B cell (primary cell): ENCODE data around the gene ACAT1. TPM values are rescaled to one million over a fixed set of nuclear protein-coding genes. Genes with fewer than 3 reads are reported as not detected.

Experiments used
- ATAC-seq: fragments of 200-7000 bp; cut with Tn5 transposase; one replicate; pipeline ENCODE4 v1.10.0; 2021; ENCODE audit warnings: low read depth, mild to moderate bottlenecking, moderate number of reproducible peaks, moderate library complexity
- CTCF ChIA-PET: fragments of 350-600 bp; sonication (Branson Sonifier 250); formaldehyde crosslinking; loops from one replicate; lab custom pipeline; 2021; ENCODE audit warnings: antibody characterized with exemption, inconsistent platforms; lab: Charles Lee
- POLR2A ChIA-PET: fragments of 350-600 bp; sonication (Branson Sonifier 250); formaldehyde crosslinking; loops from one replicate; lab custom pipeline; 2021; ENCODE audit warnings: antibody characterized with exemption; lab: Charles Lee
- DNase-seq: peaks from one replicate; pipeline ENCODE4 v3.0.0; 2013
- H2AFZ ChIP-seq: 2 replicates; pipeline ENCODE4 v1.6.1; 2012; ENCODE audit warnings: mild to moderate bottlenecking, low read depth, low read length; ENCODE audit not compliant: insufficient read depth, poor library complexity, severe bottlenecking
- H3K27ac ChIP-seq, 2 donors: 1 replicate in 1 of 2; 2 replicates in 1 of 2; pipeline ENCODE4 v1.5.1; 2012 to 2013; ENCODE audit warnings: low read length in 2 of 2, mild to moderate bottlenecking in 2 of 2, moderate library complexity in 1 of 2
- H3K27me3 ChIP-seq, 4 experiments: fragments of 200-600 bp in 1 of 4; sonication (generic) in 1 of 4; replicated peaks in 1 of 4; 1 replicate in 2 of 4; 2 replicates in 2 of 4; pipeline versions ENCODE4 v1.6.1 to v1.7.0; 2013 to 2016; ENCODE audit warnings: low read length in 3 of 4, mild to moderate bottlenecking in 2 of 4, mixed read lengths in 1 of 4, moderate library complexity in 1 of 4; ENCODE audit not compliant: insufficient read depth in 4 of 4, control insufficient read depth in 3 of 4; ENCODE audit errors: control extremely low read depth in 1 of 4
- H3K36me3 ChIP-seq, 2 experiments: replicated peaks in 1 of 2; 1 replicate in 1 of 2; 2 replicates in 1 of 2; pipeline versions ENCODE4 v1.6.1 to v1.7.1; 2013; ENCODE audit warnings: low read length in 1 of 2; ENCODE audit not compliant: insufficient read depth in 2 of 2, control insufficient read depth in 1 of 2; ENCODE audit errors: control extremely low read depth in 1 of 2, extremely low read depth in 1 of 2
- H3K4me1 ChIP-seq, 2 donors: fragments of 200-600 bp in 1 of 2; sonication (generic) in 1 of 2; 1 replicate in 1 of 2; 2 replicates in 1 of 2; pipeline versions ENCODE4 v1.5.1 to v1.6.1; 2013 to 2017; ENCODE audit warnings: low read length in 2 of 2; ENCODE audit not compliant: control insufficient read depth in 2 of 2, insufficient read depth in 2 of 2
- H3K4me2 ChIP-seq: replicated peaks from 2 replicates; pipeline ENCODE3; 2012; ENCODE audit warnings: mild to moderate bottlenecking, low read depth, low read length; ENCODE audit not compliant: poor library complexity, severe bottlenecking
- H3K4me3 ChIP-seq, 5 experiments: fragments of 200-600 bp in 1 of 5; sonication (generic) in 1 of 5; 1 replicate in 3 of 5; 2 replicates in 2 of 5; pipeline versions ENCODE4 v1.5.1 to v1.7.0; 2011 to 2016; ENCODE audit warnings: low read length in 4 of 5, mild to moderate bottlenecking in 4 of 5, low read depth in 2 of 5, control low read depth in 1 of 5, moderate library complexity in 1 of 5; ENCODE audit not compliant: insufficient read depth in 1 of 5; ENCODE audit errors: control extremely low read depth in 1 of 5, extremely low read depth in 1 of 5
- H3K79me2 ChIP-seq: fragments of 200-600 bp; sonication (generic); one replicate; pipeline ENCODE4 v1.6.0; 2016; ENCODE audit warnings: low read length; ENCODE audit not compliant: control insufficient read depth, insufficient read depth
- H3K9ac ChIP-seq: fragments of 200-600 bp; sonication (generic); 2 replicates; pipeline ENCODE4 v1.6.1; 2017; ENCODE audit warnings: mild to moderate bottlenecking, low read length, moderate library complexity
- H3K9me3 ChIP-seq, 3 donors: one replicate each; pipeline versions ENCODE4 v1.6.1 to v1.7.1; 2013; ENCODE audit warnings: low read length in 2 of 3; ENCODE audit not compliant: control insufficient read depth in 2 of 3, insufficient read depth in 1 of 3; ENCODE audit errors: control extremely low read depth in 1 of 3
- H4K20me1 ChIP-seq: 2 replicates; pipeline ENCODE4 v1.6.0; 2012; ENCODE audit warnings: mild to moderate bottlenecking, low read length; ENCODE audit not compliant: insufficient read depth, control insufficient read depth, poor library complexity, severe bottlenecking
- H3K27ac Mint-ChIP-seq: one replicate; pipeline ENCODE4 v1.8.0; 2021; ENCODE audit warnings: mixed read lengths
- H3K27me3 Mint-ChIP-seq: one replicate; pipeline ENCODE4 v1.8.0; 2021; ENCODE audit warnings: mixed read lengths
- H3K4me1 Mint-ChIP-seq: one replicate; pipeline ENCODE4 v1.8.0; 2021; ENCODE audit warnings: mixed read lengths
- H3K4me3 Mint-ChIP-seq: one replicate; pipeline ENCODE4 v1.8.0; 2021; ENCODE audit warnings: mixed read lengths
- H3K9me3 Mint-ChIP-seq: one replicate; pipeline ENCODE4 v1.8.0; 2022; ENCODE audit warnings: mixed read lengths; ENCODE audit not compliant: insufficient read depth
- EZH2 ChIP-seq: IDR thresholded peaks from 2 replicates; pipeline ENCODE4 v1.6.1; 2012; ENCODE audit warnings: borderline replicate concordance, low read depth, mild to moderate bottlenecking, moderate library complexity, low read length; ENCODE audit not compliant: insufficient read depth, poor library complexity, severe bottlenecking
- WGBS: methylation state at CpG from one replicate; pipeline ENCODE4 v1.1.5; 2013; ENCODE audit warnings: missing lambda C conversion rate; ENCODE audit not compliant: insufficient coverage; 5-methylcytosine and 5-hydroxymethylcytosine counted together
- intact Hi-C: fragments of 100-400 bp; cut with micrococcal nuclease; formaldehyde crosslinking; loops from one replicate; pipeline ENCODE4 v1.10.0; 2022
- polyA plus RNA-seq: library from polyadenylated mRNA; depleted of rRNA; stranded (reverse); fragments of >200 nt; gene quantifications from 2 replicates; pipeline ENCODE4 v1.2.3, GENCODE V29; 2012
- total RNA-seq, 2 donors: library from RNA; stranded (reverse); fragments of 120-200 nt in 1 of 2; gene quantifications; 1 replicate in 1 of 2; 2 replicates in 1 of 2; pipeline versions ENCODE4 v1.2.3 to v1.2.4, GENCODE V29; 2013 to 2022
- TF ChIP-seq, protein P1 (sequence below): fragments of 200-600 bp; IDR thresholded peaks from one replicate; pipeline ENCODE4 v1.8.0; 2022; ENCODE audit warnings: antibody characterized with exemption, mild to moderate bottlenecking

Gene ACAT1
- total and polyA plus RNA-seq, 2 donors (not counting 1 experiment from before 2014, with no cell fraction given) = 7.5 to 32.9 TPM

DNA sequence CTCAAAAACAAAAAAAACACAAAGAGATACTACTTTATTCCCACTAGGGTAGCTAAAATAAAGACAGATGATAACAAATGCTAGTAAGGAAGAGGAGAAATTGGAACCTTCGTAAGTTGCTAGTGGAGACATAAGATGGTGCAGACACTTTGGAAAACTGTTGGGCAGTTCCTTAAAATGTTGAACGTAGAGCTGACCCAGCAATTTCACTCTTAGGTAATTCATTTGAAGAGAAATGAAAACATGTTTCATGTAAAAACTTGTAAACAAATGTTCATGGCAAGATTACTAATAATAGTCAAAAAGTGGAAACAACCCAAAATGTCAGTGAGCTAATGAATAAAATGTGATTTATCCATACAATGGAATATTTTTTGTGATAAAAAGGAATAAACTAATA, 29.2 kb upstream of the ACAT1 start:
- Histone ChIP-seq H2AFZ (no peak overlapping the region), H3K4me1 (no peaks in the 10 kb centered on the region), H3K79me2 (no peaks in the 10 kb centered on the region), H3K27me3 (no peaks in the 10 kb centered on the region), H3K36me3 (peaks cover 2 to 44% of the 10 kb centered on the region in 2 experiments), H3K4me3 (no peak overlapping the region), H3K9me3 (no peaks in the 10 kb centered on the region), H3K4me2 (no peak overlapping the region), H3K9ac (no peak overlapping the region), H3K27ac (no peak overlapping the region), H4K20me1 (no peaks in the 10 kb centered on the region)
- DNase-seq = no peak
- WGBS = 50% methylated on average over 2 of the region's 2 CpGs
- Mint-ChIP-seq H3K9me3 (no peaks in the 10 kb centered on the region), H3K4me3 (no peak overlapping the region), H3K27me3 (no peaks in the 10 kb centered on the region), H3K27ac (no peak overlapping the region), H3K4me1 (no peaks in the 10 kb centered on the region)
- ChIA-PET POLR2A (no interaction called here), CTCF (no interaction called here)
- ATAC-seq = no peak
- no peak for TF ChIP-seq EZH2
- TF ChIP-seq, protein P1, sequence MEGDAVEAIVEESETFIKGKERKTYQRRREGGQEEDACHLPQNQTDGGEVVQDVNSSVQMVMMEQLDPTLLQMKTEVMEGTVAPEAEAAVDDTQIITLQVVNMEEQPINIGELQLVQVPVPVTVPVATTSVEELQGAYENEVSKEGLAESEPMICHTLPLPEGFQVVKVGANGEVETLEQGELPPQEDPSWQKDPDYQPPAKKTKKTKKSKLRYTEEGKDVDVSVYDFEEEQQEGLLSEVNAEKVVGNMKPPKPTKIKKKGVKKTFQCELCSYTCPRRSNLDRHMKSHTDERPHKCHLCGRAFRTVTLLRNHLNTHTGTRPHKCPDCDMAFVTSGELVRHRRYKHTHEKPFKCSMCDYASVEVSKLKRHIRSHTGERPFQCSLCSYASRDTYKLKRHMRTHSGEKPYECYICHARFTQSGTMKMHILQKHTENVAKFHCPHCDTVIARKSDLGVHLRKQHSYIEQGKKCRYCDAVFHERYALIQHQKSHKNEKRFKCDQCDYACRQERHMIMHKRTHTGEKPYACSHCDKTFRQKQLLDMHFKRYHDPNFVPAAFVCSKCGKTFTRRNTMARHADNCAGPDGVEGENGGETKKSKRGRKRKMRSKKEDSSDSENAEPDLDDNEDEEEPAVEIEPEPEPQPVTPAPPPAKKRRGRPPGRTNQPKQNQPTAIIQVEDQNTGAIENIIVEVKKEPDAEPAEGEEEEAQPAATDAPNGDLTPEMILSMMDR = no peak
- intact Hi-C loops = no loop called here

DNA sequence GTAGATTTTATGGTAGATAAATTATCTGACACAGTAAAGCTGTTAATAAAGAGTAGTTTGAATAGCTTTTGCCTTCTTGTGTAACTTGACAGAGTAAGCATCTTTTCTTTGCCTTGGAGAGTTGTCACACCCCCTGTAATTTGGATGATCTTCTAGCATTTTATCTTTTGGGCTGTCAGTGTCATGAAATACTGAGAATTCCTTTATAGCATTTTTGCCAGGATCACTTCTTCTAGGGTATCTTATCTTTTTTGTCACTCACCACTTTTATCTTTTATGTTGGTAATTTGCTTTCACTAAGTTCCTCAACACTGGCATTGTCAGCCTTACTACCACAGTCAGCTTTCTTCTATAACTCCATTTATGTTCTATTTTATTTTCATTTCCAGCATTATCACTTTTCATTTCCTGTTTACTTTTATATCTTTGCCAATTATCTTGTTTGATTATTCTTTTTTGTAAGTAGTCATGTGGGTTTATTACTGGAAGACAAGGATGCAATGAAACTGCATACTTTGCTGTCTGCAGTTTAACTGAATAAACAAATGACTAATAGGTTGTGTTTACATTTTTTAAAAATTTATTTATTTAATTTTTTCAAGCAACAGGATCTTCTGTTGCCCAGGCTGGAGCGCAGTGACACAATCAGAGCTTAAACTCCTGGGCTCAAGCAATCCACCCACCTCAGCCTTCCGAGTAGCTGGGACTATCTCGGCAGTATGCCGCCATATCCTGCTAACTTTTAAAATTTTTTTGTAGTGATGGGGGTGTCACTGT, 28.1 kb upstream of the ACAT1 start:
- H3K27ac ChIP-seq = no peak overlapping the region
- H3K4me1 ChIP-seq = no peaks in the 10 kb centered on the region
- DNase-seq = no peak
- no peak overlapping the region for H3K9ac ChIP-seq
- H3K79me2 ChIP-seq = no peaks in the 10 kb centered on the region
- TF ChIP-seq, protein P1 = no peak
- ChIA-PET CTCF (interaction anchor here (0.6 to 0.9 kb wide), 2 partner anchors 24 to 84 kb away, joined by 3 read pairs; partner anchors contain the start of gene CUL5), POLR2A (no interaction called here)
- Mint-ChIP-seq H3K9me3 (no peaks in the 10 kb centered on the region), H3K27ac (no peak overlapping the region), H3K27me3 (no peaks in the 10 kb centered on the region), H3K4me3 (no peak overlapping the region), H3K4me1 (no peaks in the 10 kb centered on the region)
- H3K9me3 ChIP-seq = no peaks in the 10 kb centered on the region
- no CpG with 5 or more reads among the region's 4 CpGs for WGBS
- no peak overlapping the region for H3K4me2 ChIP-seq
- peaks cover 4 to 54% of the 10 kb centered on the region in 2 experiments for H3K36me3 ChIP-seq
- intact Hi-C loops = no loop called here
- H4K20me1 ChIP-seq = no peaks in the 10 kb centered on the region
- H3K4me3 ChIP-seq = no peak overlapping the region
- H3K27me3 ChIP-seq = no peaks in the 10 kb centered on the region
- no peak overlapping the region for H2AFZ ChIP-seq
- ATAC-seq = no peak
